Measurements from ENCODE around the gene STPG4. TPM values are rescaled to one million over a fixed set of nuclear protein-coding genes. Genes with fewer than 3 reads are reported as not detected.

The STPG4 gene
- total RNA-seq, 1 donor from 2014 or later: not detected

DNA sequence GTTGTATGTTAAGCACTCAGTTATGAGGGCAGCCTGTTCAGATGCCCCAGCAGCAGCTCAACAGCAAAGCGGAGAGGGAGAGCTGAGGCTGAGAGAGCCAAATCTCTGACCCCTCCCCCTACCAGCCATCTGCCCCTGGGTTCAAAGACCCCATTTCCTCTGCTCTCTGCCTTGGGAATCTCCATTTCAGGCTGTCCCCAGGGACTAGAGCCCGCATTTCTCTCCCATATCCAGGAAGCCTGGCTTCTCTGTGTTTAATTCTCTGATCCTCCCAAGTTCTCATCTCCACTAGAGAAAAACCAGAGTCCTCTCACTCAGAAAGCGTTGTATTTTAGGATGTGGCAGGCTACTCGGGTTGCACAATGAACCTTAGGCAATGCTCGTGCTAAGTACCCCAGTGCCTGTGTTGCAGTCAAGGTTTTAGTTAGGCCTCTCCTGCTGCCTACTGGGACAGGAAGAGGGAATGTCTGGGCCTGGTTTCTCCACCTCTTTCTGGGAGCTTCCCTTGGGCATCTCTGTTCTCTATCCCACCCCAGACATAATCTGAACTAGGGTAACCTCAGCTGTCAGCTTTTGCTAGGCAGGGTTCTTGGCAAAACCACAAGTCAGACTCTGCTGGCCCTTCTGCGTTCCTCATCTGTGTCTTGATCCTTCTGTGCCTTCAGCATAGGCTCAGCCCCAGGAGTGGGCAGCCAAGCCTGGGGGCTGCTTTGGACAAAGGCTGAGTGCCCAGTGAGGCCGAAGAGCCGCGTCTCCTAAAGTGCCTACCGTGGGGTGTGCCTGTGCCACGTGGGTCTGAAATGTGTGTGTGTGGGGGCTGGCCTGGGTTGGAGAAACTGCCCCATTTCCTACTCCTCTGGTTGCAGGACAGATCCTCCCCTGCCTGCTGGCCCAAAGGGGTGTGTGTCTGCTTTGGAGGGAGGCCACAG, 96.8 kb downstream of the STPG4 start:
- no peak for DNase-seq (ENCODE audit: extremely low read depth, low read depth, low spot score)

DNA sequence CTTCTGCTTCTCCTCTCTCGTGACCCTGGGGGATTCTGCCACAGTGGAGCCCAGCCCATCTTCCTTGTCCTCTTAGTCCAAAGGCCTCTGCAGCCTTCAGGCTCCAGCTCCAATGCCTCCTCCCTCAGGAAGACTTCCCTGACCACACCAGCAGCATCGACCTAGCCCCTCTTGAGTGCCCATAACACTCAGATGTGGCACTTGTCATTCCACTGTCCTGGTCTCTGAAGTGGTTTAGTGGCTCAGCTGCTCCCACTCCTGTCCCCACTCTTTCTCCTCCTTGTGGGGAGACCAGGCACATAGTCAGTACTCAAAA, 97.5 kb downstream of the STPG4 start:
- DNase-seq (ENCODE audit: extremely low read depth, low read depth, low spot score): no peak

DNA sequence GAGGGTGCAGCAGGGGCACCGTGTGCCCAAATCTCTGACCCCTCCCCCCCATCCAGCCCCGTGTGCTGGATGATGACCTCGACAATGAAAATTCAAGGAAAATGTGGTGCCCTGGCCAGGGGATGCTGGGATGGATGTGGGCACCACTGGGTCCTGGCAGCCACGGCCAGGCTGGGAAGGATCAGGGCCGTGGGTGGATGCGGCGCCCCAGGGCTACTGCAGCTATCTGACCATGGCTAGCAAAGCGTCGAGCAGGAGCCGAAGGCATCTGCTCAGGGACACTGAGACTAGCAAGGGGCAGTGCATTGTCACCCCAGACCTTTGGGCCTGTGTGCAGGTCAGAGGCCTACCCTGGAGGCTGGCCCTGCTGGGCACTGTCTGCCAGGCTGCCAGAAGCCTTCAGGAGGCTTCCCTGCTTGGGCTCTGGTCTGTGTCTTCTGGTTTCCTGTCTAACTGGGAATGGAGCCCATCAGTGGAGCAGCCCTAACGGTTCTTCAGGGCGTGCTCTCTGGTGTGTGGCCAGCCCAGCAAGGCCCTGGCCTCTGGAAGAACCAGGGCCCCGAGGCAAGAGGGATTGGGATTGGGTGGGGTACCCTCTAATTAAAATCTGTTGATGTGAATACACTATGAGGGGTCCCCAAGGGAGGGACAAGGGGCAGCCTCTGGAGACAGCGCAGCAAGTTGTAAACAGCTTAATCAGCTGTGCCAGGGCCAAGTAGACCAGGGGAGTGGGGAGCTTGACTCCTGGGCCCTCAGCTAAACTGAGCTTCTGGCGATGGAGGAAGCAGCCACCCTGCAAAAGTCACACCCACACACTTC, 98.0 kb downstream of the STPG4 start:
- no peak for DNase-seq (ENCODE audit: extremely low read depth, low read depth, low spot score)

DNA sequence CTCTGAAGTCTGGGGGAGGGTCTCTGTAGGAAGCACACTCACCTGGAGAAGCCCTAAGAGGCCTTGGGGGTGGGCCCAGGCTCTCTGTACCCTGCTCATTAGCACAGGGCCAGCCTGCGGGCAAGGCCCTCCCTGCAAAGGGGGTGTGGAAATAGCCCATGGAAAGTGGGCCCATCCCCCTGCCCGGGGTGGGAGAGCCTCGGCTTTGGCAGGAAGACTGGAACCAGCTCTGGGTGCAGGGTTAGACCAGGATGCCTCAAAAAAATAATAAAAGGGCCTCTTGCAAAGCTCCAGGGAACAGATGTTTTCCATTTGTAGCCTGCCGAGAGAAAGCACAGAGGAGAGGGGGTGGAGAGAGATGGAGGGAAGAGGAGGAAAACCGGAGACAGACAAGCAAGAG, 98.7 kb downstream of the STPG4 start:
- no peak for DNase-seq (ENCODE audit: extremely low read depth, low read depth, low spot score)

GRCh38 chr2:47054868-47055267, 100.2 kb downstream of the STPG4 start:
- no peak for DNase-seq (ENCODE audit: extremely low read depth, low read depth, low spot score)

DNA sequence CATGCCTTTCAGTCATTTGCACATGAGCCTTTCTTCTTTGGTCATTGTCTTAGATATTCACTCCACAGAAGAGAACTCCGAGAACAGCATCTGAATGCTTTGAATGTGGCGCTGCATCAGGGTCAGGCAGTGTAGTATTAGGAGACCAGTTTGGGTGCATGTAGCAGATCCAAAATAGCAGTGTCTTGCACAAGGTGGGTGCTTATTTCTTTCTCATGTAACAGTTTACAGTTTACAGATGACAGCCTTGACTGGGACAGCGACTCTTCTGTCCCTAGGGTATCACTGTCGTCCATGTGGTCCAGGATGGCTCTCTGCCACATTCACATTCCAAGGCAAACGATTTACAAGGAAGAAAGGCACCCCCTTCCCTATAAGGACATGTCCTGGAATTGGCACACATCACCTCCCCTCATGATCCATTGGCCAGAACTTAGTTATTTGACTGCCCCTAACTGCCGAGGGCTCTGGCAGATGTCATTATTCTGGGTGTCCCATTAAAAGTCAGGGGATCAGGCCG, 101.0 kb downstream of the STPG4 start:
- DNase-seq (ENCODE audit: extremely low read depth, low read depth, low spot score): no peak

GRCh38 chr2:47052847-47053246, 102.3 kb downstream of the STPG4 start:
- no peak for DNase-seq (ENCODE audit: extremely low read depth, low read depth, low spot score)

DNA sequence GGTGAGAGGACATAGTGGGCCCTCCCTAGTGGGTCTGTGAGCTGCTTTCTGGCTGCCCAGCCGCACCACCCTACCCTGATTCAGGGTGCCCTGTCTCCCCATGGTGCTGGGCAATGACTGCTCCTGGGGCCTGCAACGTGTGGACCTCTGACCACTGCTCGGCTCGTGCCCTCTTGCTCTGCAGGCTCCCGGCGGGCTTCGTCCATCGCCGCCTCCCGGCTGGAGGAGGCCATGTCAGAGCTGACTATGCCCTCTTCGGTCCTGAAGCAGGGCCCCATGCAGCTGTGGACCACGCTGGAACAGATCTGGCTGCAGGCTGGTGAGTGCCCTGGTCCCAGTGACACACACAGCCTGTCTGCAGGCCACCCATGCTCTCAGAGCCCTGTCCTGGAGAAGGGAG, 103.5 kb downstream of the STPG4 start:
- DNase-seq (ENCODE audit: extremely low read depth, low read depth, low spot score): no peak

DNA sequence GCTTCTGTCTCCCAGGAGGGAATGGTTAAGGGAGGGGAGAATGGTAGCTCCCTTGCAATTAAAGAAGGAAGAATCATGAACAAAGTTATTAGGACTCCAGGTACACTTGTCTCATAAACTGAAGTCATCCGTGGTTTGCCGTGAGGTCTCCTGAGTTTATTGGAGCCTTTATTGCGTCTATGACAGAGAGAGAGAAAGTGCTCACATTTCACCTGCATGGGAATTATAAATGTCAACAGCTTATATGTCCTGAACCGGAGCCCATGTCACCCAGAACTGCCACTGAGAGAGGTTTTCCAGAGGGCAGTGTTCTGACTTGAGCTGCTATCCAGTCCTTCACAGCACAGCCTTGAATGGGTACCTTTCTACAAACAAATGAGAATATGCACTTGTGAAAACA, 104.3 kb downstream of the STPG4 start:
- no peak for DNase-seq (ENCODE audit: extremely low read depth, low read depth, low spot score)

DNA sequence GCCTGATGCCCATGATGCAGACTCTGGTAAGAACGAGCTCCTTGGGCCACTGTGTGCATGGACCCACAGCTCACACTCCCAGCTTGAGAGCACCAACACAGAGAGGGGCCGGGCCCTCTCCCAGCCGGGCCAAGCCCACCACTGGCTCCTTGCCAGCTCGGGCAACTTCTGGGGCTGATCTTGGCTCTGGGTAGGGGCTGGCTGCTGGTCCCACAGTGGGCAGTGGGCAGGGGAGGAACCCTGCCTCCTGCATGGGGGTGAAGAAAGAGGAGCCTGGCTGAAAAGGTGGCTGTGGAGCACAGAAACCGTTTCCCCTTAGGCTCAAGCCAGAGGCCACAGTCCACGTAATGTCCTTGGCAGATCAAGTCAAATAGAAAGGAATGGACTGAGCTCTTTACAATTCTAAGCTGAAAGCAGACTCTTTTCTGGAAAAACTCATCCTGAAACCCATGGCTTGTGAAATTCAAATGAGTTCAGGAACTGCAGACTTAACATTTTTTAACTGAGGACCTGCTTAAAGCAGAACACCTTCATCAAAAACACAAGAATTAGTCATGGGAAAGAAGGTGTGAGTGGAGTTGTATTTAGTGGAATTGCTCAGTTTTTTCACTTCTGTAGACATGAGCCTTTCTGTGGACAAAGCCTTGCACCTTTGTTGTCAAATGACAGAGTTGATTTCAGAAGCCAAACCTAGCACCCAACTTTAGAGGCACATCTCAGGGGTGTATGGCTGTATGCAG, 104.9 kb downstream of the STPG4 start:
- DNase-seq (ENCODE audit: extremely low read depth, low read depth, low spot score): no peak

DNA sequence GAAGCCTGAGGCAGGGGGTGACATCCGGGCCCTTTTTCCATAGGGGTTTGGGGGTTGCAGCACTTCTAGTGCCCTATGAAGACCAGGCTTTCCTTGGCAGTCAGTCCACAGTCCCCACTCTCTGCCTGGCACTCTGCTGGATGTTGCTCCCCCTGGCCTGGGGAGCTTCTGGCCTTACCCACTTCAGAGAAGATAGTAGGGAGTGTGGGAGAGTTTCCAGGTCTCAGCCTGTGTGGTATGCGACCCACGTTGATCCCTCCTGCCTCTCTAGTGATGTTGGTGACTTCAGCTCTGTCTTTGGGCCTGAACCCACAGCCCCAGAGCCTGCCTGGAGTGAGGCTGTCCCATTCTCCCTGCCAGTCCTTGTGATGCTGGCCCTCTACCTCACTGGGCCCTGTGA, 105.6 kb downstream of the STPG4 start:
- DNase-seq (ENCODE audit: extremely low read depth, low read depth, low spot score): no peak

- no peak for DNase-seq (ENCODE audit: extremely low read depth, low read depth, low spot score)
Observed at GRCh38 chr2:47048801-47049480, 106.2 kb downstream of the STPG4 start.

DNA sequence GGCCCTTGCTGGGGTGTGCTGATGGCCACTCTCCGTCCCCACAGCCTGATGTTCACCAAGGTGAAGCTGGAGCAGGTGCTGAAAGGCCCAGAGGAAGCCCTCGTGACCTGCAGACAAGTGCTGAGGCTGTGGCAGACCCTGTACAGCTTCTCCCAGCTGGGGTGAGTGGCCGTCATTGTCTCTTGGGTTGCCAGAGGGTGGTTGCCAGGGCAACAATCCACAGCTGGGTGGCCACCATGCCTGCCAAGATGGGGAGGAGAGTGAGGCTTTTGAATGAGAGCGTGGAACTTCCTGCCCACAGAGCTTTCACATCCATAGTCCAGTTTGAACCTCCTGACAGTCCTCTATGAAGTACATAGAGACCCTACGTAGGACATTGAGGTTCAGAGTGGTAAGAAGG, 108.8 kb downstream of the STPG4 start:
- DNase-seq (ENCODE audit: extremely low read depth, low read depth, low spot score): no peak

DNA sequence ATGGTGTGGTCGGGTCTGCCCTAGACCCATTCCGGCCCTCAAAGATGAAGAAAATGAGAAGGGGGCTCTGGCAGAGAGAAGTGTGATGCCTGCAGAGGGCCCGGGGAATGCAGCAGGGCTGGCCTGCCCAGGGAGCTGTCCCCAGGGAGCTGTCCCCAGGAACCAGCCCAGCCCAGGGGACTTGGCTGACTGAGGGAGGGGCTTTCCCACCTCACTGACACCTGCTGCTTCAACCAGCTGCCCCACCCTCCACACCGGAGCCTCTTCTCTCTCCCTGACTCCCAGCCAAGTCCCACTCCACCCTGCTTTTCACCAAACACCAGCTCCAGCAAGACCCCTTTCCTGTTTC, 111.2 kb downstream of the STPG4 start:
- DNase-seq (ENCODE audit: extremely low read depth, low read depth, low spot score): no peak

DNA sequence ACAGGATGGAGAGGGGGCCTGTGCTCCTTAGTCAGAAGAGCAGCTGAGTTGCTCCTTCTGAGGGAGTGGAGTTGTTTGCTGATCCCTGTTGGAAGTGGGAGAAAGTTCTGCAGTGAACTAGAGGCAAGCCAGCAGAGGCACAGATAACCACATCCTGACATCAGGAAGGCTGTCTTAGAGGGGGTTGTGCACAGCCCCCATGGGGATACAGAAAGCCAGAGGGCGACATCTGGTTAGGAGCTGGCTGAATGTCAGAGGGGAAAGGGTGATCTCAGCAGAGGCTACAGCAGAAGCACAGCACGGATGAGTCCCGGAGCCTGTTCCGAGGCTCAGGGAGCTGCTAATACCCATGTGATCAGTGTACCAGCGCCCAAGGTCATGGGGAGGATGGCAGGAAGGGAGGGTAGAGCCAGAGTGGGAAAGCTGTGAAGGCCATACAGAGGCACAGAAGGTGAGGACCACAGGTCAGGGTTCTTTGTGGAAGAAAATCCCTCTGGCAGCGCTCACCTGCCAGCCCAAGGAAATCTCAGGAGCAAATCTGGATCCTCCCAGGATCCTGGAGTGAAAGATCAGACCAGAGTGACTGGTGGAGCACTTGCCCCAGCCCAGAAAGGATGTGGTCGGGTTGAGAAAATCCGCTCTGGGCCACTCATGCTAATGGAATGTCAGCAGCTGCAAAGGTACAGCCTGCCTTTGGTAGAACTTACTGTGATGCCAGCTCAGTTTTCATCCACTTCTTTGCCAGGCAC, 111.8 kb downstream of the STPG4 start:
- peak; percentile 70 for DNase-seq (ENCODE audit: extremely low read depth, low read depth, low spot score)

- DNase-seq (ENCODE audit: extremely low read depth, low read depth, low spot score): no peak
Observed at GRCh38 chr2:47041891-47042684, 113.0 kb downstream of the STPG4 start.

DNA sequence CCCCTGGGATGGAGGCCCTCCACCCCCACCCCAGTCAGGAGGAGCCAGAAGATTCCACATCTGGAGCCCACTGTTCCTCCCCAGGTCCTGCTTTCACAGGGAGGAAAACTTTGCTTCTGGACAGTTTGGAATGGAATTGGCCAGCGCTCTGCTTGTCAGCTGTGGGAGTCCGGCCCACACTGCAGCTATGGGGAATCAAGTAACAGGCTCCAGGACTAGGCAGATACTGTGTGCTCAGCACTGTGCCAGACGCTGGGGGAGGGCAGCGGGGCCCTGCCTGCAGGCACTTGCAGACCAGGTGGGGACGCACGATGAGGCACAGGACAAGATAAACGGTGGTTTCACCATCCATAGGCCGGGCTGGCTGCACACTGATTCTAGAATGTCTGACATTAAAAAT, 114.0 kb downstream of the STPG4 start:
- no peak for DNase-seq (ENCODE audit: extremely low read depth, low read depth, low spot score)

- DNase-seq (ENCODE audit: extremely low read depth, low read depth, low spot score): no peak
Observed at GRCh38 chr2:47040651-47041050, 114.5 kb downstream of the STPG4 start.

DNA sequence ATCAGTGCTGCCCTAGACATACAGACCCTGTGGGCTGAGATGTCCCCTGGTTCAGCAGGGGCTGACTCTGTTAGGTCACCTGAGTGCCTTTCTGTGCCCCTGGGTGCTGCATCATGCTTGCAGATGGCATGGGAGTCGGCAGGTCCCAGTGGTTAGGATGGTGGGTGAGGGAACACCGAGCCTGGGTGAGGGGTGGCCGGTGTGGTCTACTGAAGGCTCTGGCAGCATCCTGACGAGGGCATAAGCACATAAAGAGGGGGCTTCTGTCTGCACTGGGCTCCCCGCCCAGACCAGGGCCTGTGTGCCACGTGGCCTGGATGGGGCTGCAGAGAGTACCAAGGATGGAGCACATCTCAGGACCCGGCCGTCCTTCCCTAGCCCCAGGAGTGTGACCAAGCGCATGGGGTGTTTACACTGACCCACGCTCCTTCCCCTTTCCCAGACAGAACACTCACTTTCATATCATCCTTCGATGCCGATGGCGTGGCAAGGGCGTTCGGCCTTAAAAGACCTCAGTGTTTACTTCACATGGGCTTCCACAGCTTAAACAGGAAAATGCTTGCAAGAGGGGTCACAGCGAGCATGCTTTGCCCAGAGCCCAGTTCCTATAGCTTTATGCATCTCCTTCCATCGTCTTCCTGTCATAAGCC, 115.1 kb downstream of the STPG4 start:
- no peak for DNase-seq (ENCODE audit: extremely low read depth, low read depth, low spot score)
